T-helper 2 cell (primary cell): ENCODE measurements around the gene MIAT.
A peak's percentile ranks its signal among the peaks of the same experiment; 100 is the strongest.
"Not testable (repeated sequence)": the region's sequence is repeated elsewhere in the genome, so short reads cannot be mapped to it uniquely, and the experiment has no call there.

Experiments
- DNase-seq, 5 experiments: peaks; one replicate each; pipeline versions ENCODE4 v3.0.0 to v3.0.0-alpha.2; 2012 to 2022

MIAT gene

DNA sequence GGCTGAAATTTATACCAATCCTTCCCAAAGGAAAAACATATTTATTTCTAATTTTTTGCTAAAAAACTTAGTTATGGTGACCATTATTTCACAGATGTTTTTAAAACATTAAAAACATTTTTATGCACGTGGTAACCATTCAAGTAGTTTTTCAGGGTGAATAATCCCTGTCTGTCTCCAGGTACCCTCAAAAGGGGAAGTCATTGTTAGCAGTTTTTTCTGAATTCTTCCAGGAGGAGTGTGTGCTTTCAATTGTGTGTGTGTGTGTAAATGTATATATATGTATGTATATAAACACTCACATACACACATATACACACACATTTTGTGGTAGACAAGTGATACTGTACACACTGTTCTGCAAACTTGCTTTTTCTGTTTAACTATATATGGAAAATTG is 43.9 kb downstream of the MIAT start:
- DNase-seq = no peak

DNA sequence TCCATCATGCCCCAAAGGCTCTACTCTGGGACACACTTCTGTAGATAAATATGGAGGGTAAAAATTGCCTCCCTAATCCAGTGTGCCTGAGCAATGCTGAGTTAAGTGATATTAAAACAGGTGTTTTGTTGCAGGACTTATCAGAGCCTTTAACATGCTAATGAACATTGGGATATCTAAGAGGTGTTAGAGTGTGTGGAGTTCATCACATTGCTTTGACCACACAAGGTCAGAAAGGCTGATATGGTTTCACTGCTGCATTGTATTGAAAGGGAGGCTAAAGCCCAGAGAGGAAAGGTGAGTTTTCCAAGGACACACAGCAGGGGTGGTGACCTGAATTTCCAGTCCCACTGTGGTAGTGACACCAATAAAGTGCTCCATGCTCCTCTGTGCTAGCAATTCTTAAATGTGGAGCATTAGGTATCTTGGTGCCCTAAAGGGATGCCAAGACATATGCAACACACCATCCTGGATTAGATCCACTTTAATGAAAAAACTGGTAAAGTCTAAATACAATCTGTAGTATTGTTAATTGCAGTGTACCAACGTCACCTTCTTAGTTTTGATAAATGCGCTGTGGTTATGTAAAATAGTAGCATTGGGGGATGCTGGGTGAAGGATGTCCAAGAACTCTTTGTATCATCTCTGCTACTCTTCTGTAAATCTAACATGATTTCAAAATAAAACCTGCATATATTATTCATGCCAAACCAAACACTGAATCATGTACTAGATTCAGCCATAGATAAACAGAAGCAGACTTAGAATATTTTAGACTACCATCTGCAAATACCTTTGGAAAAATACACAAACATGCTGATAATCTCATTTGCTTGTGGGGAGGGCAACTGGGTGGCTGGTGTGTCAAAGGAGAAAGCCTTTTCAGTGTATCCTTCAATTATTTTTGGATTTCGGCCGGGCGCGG is 45.8 kb downstream of the MIAT start:
- DNase-seq = no peak

DNA sequence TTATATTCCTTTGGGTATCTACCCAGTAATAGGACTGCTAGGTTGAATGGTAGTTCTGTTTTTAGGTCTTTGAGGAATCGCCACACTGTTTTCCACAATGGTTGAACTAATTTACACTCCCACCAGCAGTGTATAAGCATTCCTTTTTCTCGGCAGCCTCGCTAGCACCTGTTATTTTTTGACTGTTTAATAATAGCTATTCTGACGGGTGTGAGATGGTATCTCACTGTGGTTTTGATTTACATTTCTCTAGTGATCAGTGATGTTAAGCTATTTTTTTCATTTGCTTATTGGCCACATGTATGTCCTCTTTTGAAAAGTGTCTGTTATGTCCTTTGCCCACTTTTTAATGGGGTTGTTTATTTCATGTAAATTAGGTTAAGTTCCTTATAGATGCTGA is 48.0 kb downstream of the MIAT start:
- not testable (repeated sequence) for DNase-seq

DNA sequence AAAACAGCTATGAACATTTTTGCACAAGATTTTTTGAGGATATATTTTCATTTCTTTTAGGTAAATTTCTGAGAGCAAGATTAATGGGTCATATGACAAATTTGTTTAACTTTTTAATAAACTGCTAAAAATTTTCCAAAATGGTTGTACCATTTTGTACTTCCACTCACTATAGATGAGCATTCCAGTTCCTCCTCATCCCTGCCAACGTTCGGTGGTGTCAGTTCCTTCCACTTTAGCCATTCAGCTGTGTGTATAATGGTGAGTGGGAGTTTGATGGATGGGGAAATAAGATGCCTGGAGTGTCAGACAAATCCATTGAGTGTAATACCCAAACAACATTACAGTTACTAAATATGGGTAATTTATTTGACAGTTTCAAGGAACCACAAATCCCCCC is 49.7 kb downstream of the MIAT start:
- no peak for DNase-seq

DNA sequence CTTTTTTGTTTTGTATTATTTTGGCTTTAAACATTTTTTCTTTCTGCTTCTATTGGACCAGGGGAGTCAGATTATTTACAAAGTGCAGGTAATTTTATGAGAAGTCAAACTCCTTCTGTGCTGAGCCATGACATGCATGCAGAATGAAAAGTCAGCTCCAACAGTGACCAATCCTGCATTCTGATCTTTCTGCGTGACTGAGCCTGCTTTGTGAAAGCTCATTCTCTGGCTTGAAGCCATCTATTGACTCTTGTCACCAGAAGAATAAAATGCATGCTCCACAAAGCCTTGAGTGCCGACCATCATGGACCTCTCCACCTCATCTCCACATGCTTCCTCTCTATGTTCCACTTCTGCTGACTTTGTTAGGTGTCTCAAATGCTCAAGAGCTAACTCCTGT is 50.2 kb downstream of the MIAT start:
- DNase-seq = no peak

DNA sequence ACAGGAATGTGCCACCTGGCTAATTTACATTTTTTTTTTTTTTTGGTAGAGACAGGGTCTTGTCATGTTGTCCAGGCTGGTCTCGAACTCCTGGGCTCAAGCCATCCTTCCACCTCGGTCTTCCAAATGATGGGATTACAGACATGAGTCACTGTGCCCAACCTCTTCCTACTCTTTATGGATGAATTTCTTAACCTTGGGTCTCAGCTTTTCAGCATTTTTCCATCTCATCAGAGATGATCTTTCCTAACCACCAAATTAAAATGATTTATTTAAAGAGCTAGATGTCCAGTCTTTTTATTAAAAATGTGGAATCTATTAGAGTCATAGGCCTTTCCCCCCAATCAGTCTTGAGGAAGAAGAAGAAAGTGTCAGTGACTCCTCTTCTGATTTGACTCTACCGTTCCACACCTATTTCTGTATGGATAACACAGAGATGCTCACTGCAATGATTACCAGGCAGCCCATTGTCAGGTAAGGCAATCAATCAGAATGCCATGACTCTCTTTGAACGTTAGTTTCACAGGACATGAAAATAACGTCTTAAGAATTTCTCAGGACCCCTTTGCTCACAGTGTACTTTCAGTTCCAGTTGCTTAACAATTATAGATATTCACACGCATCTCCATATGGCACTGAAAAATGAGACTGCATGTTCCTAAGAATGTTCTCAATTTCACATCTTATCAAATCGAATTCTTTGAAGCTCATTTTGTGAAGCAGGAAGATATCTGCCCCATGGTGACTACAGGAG is 51.0 kb downstream of the MIAT start:
- no peak for DNase-seq

DNA sequence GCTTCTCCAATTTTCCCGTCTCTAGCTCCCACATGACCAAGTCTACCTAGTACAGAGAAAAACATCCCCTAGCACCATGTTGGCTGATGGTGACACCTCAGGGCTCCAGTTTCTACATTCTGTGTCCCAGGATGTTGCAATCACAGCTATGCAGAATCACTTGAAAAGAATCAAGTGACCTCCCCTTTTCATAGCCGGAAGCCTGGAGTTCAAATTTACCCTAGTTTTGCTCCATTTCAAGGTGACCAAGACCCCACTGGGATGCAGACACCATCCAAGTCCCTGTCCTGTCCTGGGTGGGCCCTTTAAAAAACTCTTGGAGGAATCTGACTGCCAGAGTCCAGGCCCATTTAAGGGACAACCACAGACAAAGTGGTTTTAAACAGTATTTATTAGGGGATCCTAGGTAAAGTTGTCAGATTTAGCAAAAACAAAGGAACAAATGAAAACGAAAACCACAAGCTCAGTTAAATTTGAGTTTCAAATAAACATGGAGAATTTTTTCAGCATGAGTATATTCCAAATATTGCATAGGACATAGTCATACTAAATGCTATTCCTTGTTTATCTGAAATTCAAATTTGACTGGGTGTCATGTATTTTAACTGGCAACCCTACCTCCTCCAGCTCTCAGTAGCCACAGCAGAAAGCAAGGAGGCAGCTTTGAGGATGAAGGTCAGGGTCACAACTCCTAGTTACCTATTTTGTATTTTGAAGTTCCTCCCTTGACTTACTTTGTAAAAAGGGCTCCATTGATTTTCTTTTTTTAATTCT is 52.4 kb downstream of the MIAT start:
- DNase-seq = no peak

DNA sequence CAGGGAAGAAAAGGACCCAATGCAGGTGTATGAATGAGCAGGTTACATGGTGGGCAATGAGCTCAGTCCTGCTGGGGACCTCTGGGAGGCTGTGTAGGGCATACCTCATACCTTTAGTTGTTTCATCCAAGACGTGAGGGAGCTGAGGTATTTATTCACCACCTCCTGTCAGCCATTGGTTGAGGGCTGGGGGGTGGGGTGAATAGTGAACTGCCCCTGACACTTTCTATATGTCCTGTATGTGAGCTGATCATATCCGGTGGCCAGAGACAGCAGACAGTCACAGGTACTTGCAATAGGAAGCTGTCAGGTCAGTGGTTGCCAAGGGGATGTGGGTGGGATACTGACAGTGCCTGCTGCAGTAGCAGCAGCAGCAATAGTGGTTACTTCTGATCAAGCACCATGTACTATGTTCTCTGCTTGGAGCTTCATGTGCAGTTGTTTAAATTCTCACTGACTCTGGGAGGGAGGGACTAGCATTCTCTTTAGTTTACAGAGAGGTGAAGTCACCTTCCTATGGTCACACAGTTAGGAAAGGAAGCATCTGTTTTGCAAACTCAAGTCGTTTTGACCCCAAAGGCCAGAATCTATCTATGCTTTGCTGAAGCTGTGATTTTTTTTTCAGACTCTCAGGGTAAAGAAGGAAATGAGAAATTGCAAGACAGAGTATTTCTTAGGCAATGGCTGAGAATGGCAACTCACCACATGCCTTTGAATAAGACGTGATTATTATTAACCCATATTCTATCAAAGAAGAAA is 54.0 kb downstream of the MIAT start:
- DNase-seq = peak in 2 of 5 experiments; percentile 3 to 26

DNA sequence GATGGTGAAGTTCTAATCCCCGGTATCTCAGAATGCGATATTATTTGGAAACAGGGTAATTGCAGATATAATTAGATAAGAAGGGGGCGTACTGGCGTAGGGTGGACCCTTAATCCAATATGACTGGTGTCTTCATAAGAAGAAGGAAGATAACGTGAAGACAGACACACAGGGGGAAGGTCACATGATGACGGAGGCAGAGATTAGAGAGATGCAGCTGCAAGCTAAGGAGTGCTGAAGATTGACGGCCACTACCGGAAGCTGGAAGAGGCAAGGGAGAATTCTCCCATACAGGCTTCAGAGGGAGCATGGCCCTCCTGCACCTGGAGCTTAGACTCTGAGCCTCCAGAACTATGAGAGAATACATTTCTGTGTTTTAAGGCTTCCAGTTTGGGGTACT is 54.8 kb downstream of the MIAT start:
- no peak for DNase-seq

DNA sequence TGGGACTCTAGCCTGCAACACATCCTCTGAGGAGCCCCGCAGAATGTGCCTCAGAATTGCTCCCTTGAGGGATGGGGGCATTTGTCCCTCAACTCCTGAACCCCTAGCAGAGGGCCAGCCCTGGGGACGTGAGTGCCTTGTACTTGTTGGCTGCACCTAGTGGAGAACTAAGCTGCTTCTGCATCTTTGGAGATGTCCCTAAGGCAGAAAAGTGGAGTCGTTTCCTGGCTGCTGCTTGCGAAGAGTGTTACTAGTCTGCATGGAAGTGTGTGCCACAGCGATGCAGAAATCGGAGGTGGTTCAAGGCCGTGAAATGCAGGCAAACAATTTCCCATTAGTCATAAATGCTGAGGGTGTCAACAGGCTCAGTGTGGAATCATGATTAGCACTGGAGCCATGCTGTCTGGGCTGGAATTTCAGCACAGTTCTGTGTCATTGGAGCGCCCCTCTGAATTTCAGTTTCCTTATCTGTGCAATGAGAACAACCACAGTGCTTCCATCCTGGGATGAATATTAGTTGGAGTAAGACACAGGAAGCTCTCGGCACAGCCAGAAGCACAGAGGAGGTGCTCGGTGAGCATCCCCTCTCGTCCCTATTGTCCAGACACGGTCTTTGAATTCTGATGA is 56.5 kb downstream of the MIAT start:
- no peak for DNase-seq

DNA sequence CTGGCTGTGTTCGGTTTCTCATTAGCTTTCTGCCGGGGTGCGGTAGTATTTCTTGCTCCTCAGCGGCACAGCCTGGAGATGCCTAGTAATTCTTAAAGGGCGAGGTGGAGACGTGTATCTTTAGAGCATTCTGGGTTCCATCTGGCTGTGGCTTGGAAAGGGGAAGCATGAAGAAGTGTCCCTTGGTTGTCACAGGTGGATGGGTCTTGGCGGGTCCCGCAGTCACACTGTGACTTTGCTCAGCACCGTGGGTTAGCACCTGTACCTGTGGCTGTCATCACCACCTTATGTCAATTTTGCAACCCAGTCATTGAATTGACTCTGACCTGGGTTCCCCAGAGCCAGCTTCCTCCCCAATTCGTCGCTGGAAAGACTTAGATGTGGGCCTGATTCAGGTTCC is 57.6 kb downstream of the MIAT start:
- DNase-seq = no peak

DNA sequence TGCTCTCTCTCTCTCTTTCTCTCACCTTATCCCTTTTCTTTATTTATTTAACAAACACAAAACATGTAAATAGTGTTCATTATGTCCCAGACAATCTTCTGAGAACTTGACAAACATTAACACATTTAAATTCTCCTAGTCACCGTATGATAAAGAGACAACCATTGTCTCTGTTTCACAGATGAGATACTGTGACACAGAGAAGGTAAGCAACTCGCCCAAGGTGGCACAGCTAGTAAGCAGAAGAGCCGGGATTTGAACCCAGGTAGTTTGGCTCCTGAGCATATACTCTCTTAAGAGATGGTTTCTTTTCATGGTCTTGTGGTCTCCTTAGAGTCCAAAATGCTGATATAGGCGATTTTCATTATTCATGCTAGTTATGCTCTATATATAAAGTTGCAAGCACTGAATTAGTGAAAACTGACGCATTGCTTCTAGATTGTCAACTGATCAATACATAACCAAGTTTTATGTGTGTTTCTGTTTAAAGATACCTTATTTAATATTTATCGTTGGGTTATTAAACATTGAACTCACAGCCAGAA is 58.1 kb downstream of the MIAT start:
- DNase-seq = no peak

DNA sequence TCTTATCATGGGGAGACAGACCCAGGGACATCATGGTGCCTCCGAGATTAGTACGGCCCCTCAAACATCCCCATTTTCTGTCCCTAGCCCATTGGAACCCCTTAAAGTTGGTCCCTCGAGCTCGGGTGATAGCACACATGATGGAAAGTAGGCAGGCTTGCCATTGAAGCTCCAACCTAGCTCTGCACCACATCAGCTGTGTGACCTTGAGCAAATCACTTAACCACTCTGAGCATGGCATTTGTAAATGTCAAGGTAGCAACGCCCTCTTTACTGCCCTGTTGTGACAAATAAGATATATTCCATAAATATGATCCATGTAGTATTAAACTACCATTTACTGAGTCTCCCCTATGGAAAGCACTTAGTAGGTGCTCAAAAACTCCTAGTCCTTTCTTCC is 61.1 kb downstream of the MIAT start:
- DNase-seq = no peak

DNA sequence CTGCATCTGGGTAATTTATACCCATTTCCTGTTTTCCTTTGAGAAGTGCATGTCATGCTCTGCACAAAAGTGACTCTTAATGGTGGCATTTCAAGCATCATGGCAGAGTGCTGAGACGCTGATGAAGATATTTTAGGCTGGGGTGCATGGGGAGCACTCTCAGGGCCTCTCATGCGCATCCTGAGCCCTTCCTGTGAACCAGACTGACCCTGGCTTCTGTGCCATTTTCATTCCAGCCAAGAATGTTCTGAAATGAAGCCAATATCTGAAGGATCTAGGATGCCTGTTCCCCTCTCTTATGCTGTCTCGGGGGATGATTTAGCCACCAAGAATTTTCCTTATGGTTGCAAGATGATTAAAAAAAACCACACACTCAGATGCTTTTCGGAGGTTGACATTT is 61.5 kb downstream of the MIAT start:
- DNase-seq = no peak

DNA sequence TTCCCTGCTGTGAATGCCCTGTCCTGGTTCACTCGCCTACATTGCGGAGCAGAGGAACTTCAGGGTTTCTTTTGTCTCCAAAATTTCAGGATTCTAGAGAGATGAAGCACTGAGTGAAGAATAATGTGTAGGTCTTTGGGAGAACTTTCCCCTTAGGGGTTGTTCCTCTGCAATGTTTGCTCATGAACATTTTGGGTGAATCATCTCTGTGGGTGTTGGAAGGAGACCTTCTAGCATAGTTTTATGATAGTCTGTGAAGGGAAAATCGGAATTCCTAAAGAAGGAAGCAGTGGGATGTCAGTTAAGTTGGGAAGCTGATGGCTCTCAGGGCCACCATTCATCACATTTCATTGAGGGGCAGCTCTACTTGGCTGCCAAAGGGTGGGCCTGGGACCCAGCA is 64.8 kb downstream of the MIAT start:
- no peak for DNase-seq

DNA sequence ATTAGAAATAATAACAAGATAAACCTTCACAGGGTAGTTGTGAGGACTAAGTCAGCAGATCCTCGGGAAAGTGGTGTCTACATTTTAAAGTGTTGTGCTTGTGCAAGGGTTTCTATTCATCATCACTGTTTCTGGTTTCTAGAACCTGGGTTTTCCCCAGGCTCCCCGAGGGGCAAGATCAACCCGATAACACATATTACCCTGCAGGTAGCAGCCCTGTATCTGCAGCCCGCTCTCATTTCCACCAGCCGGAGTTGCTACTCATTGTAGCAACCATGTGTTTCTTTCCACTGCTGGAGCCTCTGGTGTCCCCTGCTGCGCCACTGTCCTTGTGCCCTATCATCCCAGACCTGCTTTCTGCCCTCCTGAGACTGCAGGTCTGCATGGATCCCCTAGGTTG is 67.0 kb downstream of the MIAT start:
- peak in 1 of 5 experiments; percentile 64 for DNase-seq

DNA sequence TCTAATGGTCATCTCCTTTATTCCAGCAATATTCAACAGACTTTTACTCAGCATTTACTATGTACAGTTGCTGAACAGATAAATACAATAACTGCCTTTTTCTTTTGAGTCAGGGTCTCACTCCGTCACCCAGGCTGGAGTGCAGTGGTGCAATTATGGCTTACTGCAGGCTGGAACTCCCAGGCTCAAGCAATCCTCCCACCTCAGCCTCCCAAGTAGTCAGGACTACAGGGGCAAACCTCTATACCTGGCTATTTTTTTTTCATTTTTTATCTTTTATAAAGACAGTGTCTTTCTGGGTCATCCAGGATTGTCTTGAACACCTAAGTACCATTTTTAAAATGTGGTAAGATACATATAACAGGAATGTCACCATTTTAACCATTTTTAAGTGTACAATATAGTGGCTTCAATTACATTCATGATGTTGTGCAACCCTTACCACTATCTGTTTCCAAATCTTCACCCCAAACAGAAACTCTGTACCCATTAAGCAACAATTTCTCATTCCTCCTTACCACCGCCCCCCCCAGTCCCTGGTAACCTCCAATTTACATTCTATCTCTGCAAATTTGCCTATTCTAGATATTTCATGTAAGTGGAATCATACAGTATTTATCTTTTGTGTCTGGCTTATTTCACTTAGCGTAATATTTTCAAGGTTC is 67.8 kb downstream of the MIAT start:
- peak in 1 of 5 experiments; percentile 56 for DNase-seq
